ENCODE measurements around the gene MUS81. TPM values are rescaled to one million over a fixed set of nuclear protein-coding genes. Genes with fewer than 3 reads are reported as not detected.
A peak's percentile ranks its signal among the peaks of the same experiment; 100 is the strongest.

The MUS81 gene
- total RNA-seq, 1 donor from 2014 or later: 71.8 TPM

DNA sequence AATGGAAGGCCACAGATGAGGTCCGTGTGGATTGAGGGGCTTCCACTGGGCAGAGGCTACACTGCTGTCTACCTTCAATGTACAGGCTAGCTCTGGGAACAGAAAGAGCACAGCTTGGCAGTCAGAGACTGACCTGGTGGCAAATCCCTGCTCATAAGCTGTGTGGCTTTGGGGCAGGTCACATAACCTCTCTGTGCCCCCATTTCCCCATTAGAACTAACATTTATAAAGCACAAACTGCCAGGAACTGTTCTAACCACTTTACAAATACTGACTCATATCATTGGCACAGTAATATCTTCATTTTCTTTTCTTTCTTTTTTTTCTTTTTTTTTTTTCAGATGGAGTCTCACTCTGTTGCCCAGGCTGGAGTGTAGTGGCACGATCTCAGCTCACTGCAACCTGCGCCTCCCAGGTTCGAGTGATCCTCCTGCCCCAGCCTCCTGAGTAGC lies 36.8 kb downstream of the MUS81 start:
- TF ChIP-seq, protein P1, sequence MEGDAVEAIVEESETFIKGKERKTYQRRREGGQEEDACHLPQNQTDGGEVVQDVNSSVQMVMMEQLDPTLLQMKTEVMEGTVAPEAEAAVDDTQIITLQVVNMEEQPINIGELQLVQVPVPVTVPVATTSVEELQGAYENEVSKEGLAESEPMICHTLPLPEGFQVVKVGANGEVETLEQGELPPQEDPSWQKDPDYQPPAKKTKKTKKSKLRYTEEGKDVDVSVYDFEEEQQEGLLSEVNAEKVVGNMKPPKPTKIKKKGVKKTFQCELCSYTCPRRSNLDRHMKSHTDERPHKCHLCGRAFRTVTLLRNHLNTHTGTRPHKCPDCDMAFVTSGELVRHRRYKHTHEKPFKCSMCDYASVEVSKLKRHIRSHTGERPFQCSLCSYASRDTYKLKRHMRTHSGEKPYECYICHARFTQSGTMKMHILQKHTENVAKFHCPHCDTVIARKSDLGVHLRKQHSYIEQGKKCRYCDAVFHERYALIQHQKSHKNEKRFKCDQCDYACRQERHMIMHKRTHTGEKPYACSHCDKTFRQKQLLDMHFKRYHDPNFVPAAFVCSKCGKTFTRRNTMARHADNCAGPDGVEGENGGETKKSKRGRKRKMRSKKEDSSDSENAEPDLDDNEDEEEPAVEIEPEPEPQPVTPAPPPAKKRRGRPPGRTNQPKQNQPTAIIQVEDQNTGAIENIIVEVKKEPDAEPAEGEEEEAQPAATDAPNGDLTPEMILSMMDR (conservative IDR thresholded peaks at IDR 0.05; ENCODE audit: low read depth, low read length): no peak
- DNase-seq (ENCODE audit: low read depth): no peak
- no peak overlapping the region for H3K4me3 ChIP-seq (ENCODE audit: low read depth, low read length)

DNA sequence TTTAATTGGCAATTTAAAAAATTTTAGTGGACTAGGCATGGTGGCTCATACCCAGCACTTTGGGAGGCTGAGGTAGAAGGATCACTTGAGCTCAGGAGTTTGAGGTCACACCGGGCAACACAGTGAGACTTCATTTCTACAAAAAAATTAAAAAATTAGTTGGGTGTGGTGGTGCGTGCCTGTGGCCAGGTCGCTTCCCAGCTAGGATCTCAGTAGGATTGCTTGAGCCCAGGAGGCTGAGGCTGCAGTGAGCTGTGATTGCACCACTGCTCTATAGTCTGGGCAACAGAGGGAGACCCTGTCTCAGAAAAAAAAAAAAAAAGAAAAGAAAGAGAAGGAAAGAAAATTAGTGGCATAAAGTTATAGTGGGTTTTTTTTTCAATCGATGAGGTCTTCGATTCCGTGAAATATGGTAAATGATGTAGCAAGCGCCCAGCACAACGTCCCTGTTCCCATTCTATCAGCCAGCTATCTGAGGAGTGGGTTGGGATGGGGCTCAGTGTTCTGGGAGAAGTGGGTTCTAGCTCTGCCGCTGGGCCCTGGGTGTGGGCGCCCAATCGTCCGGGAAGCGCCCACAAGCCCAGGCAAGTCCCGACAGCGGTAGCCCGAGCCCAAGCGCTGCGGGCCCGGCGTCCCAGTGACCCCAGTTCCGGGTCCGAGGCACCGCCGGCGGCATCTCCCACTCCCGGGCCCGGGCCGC lies 38.6 kb downstream of the MUS81 start:
- TF ChIP-seq, protein P1 (conservative IDR thresholded peaks at IDR 0.05; ENCODE audit: low read depth, low read length): no peak
- DNase-seq (ENCODE audit: low read depth): no peak
- H3K4me3 ChIP-seq (ENCODE audit: low read depth, low read length): peak overlapping the region; percentile 80

DNA sequence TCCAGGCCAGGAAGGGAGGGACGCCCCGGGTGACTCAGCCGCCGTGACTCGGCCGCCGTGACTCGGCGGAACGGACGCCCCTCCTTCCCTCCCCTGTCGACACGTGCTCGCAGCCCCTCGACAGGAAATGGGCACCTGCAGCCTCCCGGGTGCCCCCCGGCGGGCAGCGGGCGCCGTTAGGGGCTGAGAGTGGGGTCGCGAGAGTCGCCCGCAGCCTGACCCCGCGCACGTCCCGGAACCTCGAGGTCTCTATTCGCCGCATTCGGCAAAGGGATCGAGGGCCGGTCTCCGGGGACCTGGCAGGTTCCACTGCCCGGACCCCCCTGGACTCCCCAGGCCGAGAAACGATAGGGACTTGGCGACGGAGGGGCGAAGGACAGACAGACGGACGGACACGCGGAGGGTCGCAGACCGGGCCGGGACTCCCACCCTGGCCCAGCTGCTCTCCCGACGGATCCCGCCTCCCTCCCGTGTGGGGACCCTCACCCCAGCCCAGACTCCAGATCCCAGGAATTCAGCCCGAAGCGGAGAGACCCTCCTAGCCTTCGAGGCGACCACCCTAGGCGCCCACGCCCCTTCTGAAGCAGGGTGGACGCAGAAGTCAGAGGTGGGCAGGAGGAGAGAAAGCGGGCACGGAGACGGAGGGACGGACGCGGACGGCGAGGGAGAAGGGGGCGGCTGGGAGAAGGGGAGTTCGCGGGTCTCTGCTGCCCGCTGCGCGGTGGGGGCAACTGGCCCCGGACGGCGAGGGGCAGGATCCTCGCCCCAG lies 39.3 kb downstream of the MUS81 start:
- DNase-seq (ENCODE audit: low read depth): no peak
- TF ChIP-seq, protein P1 (conservative IDR thresholded peaks at IDR 0.05; ENCODE audit: low read depth, low read length): no peak

DNA sequence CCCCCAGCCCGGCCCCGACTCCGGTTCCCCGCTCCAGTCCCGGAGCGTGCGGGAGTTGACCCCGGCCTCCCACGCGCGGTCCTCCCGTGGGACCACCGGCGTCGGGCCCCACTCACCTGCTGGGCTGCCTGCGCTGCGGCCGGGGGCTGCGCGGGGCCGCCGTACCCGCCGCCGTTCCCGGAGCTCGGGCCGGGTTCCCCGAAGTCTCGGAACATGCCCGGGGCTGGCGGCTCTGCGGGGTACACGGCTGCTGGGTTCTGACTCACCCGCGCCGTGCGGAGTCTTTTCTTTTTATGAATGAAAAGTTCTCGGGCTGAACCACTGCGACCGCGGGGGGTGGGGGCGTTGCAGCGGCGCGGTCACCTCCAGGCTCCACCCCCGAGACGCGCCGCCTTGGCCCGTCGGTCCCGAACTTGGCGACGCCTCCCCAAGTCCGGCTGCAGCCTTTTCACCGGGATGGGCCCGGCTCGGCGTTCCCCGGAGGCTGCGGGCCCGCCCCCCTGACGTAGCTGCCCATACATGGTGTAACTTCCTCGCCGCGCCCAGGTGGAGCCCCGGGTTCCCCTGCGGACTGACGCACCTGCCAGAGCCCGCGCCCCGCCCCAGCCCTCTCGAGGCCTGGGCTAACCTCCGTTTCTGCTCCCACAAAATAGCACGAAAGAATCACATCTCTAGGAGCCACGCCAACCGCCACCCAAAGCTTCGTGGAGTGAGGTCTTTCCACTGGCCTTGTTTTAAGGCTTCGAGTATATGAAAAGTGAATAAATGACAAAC lies 40.1 kb downstream of the MUS81 start, which contains the start of gene FOSL1:
TSS of gene FOSL1 (minus strand) at position 264 of the 774 bp plus-strand sequence. CDS start at position 215, 49 bp downstream.
- DNase-seq (ENCODE audit: low read depth): no peak
- peak within 1 kb of the TSS; percentile 80 for H3K4me3 ChIP-seq (ENCODE audit: low read depth, low read length)
- TF ChIP-seq, protein P1 (conservative IDR thresholded peaks at IDR 0.05; ENCODE audit: low read depth, low read length): no peak

More for the DNA sequence above, 39.3 kb downstream of the MUS81 start:
- H3K4me3 ChIP-seq (ENCODE audit: low read depth, low read length): peak overlapping the region; percentile 80

DNA sequence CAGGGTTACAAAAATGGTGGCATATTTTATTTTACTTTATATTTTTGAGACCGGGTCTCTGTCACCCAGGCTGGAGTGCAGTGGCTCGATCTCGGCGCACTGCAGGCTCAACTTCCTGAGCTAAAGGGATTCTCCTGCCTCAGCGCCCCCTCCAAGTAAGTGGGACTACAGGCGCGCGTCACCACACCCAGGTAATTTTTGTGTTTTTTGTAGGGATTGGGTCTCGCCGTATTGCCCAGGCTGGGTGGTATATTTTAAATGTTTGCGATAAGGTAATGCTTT lies 40.6 kb downstream of the MUS81 start:
- DNase-seq (ENCODE audit: low read depth): no peak
- peak overlapping the region; percentile 80 for H3K4me3 ChIP-seq (ENCODE audit: low read depth, low read length)

DNA sequence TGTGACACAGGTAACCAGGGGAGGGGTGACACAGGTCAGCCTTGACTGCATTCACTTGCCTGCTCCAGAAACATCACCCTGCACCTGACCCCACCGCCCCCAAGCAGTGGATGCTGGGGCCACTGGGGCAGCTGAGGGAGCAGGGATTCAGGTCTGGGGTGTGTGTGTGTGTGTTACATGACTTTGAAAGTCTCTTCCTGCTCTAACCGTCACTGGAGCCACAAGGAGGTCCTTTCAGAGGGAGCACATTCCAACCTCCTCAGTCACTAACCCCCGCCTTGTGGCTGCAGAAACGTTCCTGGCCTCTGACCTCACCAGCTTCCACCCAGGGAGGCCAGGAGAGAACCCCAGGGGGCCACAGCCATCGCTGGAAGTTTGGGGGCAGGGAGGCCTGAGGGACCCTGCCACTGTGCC lies 42.8 kb downstream of the MUS81 start:
- H3K4me3 ChIP-seq (ENCODE audit: low read depth, low read length): no peak overlapping the region
- no peak for DNase-seq (ENCODE audit: low read depth)
- TF ChIP-seq, protein P1 (conservative IDR thresholded peaks at IDR 0.05; ENCODE audit: low read depth, low read length): no peak

More for the DNA sequence above, 40.6 kb downstream of the MUS81 start:
- TF ChIP-seq, protein P1 (conservative IDR thresholded peaks at IDR 0.05; ENCODE audit: low read depth, low read length): no peak
